ENCODE measurements around the gene CAPS2.

Gene CAPS2

DNA sequence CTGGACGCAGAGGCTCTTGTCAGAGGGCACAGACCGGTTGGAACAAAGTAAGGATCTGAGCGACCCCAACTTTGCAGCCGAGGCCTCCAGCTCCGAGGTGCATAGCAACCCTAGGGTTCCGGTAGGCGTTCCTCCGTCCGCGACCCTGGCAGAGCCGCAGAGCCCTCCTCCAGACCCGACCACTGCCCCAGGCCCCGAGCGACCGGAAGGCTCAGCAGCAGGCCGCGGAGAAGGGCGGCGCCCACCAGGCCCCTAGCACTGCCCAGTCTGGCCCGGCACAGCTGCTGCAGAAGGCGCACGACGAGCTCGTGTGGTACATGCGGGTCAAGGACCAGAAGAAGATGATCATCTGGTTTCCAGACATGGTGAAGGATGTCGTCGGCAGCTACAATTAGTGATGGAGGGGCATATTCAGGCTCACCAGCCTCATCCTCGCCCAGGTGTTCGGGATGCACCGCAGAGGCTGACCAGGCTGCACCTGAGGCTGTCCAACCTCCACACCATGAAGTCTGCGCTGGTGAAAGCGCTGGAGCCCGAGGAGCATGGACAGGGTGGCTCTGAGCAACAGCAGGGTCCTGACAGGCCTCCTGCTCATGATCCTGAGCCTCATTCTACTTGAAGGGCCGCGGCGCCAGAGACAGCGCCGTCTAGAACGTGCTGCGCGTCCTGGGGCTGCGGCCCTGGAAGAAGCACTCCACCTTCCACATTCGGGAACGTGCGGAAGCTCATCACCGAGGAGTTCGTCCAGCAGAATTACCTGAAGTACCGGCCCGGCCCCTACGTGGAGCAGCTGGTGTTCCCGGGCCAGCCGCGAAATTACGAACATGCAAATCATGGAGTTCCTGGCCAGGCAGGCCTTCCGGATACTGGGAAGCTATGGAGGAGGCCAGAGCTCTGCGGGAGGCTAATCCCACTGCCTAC is 24.5 kb downstream of the CAPS2 start:
- no peak for DNase-seq (ENCODE audit: low read depth)

DNA sequence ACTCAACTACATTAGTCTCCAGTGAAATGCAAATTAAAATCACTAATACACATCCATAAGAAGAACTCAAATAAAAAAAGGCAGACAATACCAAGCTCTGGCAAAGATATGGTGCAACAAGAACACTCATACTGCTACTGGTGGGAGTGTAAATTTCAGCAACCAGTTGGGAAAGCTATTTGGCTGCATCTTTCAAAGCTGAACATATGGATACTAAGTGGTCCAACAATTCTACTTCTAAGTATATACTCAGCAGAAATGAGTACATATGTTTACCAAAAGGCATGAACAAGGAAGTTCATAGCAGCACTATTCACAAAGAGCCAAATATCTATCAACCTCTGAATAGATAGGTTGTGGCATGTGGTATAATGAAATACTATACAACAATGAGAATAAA is 27.3 kb downstream of the CAPS2 start:
- no peak for DNase-seq (ENCODE audit: low read depth)

GRCh38 chr12:75302225-75302624 is 27.9 kb downstream of the CAPS2 start:
- DNase-seq (ENCODE audit: low read depth) = no peak

GRCh38 chr12:75294797-75295196 is 35.3 kb downstream of the CAPS2 start:
- DNase-seq (ENCODE audit: low read depth) = no peak

GRCh38 chr12:75294336-75294735 is 35.8 kb downstream of the CAPS2 start:
- DNase-seq (ENCODE audit: low read depth) = no peak

DNA sequence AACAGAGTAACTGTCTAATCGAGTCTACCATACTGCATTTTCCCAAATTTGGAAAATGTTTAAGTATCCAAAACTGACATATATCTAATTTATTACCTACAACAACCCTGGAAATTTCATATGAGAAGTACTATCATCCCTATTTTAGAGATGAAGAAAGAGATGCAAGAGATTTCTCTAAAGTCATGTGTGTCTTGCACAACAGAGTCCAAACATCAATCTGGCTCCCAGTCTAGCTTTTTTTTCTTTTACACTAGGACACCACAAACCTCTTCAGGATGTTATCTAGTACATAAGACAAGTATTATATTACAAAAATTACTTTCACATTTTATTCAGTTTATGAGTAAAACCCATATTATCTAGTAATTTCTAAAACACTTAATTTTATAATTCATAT is 39.1 kb downstream of the CAPS2 start:
- no peak for DNase-seq (ENCODE audit: low read depth)

- no peak for DNase-seq (ENCODE audit: low read depth)
Measured at GRCh38 chr12:75289753-75290152, 40.4 kb downstream of the CAPS2 start.

DNA sequence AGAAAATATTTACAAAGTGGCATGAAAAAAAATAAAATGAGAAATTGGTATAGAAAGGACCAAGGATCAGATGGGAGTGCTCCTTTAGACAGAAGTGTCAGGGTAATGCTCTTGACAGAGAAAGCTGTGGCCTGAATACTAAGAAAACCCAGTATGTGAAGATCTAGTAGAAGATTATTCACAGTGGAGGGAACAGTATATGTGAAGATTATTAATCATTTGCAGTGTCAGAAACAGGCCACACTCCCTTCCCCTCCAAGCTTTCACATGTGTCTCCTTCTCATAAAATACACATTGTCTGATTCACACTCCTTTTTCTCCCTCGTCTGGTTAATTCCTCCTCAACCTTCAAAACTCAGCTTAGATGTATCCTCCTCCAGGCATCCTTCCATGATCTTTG is 41.3 kb downstream of the CAPS2 start:
- DNase-seq (ENCODE audit: low read depth) = no peak

- no peak for DNase-seq (ENCODE audit: low read depth)
Measured at GRCh38 chr12:75275702-75276101, 54.4 kb downstream of the CAPS2 start.

GRCh38 chr12:75271576-75271975 is 58.5 kb downstream of the CAPS2 start:
- DNase-seq (ENCODE audit: low read depth) = no peak

DNA sequence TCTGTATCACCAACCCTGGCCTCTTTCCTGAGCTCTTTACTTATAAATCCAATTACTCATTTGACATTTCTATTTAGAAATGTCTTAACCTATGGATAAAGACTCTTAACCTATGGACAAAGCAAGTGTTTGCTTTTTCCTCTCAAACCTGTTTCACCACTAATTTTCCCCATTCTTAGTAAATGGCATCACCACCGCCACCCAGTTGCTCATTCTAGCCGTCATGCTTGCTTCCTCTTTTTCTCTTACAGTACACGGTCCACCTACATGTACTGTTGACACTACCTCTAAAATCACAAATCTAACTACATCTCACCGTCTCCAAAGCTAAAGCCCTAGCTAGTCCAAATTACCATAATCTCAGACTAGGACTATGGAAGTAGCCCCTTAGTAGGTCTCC is 60.0 kb downstream of the CAPS2 start:
- no peak for DNase-seq (ENCODE audit: low read depth)

DNA sequence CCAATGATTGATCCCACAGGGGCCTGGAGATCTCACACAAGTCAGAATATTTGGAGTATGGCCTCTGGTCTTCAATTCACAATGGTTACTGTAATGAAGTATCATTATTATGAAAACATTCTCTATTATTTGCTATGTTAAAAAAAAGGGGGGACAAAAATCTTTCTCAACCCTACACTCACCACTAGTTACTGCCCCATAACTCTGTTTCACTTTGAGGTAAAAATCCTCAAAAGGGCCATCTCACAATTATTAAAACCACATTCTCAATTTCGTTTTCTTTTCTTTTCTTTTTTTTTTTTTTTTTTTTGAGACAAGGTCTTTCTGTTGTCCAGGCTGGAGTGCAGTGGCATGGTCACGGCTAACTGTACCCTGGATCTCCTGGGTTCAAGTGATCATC is 60.9 kb downstream of the CAPS2 start:
- no peak for DNase-seq (ENCODE audit: low read depth)

- no peak for DNase-seq (ENCODE audit: low read depth)
Measured at GRCh38 chr12:75260316-75260715, 69.8 kb downstream of the CAPS2 start.

DNA sequence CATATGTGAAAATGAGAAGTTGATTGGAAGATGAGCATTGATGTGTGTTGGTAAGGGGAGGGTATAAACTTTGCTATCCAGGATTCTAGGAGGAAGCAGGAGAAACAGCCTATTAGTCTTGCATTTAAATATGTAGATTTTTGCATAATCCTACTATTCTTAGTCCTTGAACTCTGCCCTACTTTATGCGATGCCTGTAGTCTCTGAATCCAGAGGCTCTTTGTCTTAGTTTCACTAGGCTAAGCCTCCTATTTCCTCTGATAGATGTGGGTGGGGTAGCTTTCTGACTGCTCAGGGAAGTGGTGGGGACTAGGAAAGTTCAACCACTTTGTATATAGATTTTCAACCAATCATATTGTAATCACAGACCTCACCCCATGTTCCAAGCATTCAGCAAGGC is 71.0 kb downstream of the CAPS2 start:
- no peak for DNase-seq (ENCODE audit: low read depth)

GRCh38 chr12:75257510-75257909 is 72.6 kb downstream of the CAPS2 start:
- DNase-seq (ENCODE audit: low read depth) = no peak

DNA sequence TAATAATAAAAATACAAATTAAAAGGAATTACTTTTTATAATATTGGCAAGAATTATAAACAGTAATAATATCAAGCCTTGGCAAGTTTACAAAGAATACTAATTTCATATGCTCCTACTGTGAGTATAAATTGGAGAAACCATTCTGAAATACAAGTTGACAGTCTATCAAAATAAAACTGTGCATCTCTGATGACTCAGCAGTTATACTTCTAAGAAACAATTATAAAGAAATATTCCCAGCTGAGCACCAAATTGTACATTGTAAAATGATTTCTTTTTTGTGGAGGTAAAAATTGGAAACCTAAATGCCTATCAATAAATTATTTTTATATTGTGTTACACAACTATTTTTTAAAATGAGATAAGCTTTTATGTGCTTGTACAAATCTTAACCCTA is 85.0 kb downstream of the CAPS2 start:
- no peak for DNase-seq (ENCODE audit: low read depth)

DNA sequence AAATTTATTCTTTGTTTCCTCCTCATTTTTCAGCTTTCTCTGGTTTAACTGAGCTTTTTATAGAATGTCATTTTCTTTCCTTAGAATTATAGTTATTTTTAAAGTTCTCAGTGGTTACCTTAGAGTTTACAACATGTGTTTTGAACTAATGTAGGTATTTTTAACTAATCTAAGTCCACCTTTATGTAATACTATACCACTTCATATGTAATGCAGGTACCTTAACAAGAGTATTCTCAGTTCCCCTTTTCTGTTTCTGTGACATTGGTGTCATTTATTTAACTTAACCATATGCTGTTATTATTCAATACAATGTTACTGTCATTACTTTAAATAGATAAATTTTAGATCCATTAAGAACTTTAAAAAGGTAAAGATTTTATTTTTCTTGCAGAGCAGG is 90.1 kb downstream of the CAPS2 start:
- DNase-seq (ENCODE audit: low read depth) = no peak

DNA sequence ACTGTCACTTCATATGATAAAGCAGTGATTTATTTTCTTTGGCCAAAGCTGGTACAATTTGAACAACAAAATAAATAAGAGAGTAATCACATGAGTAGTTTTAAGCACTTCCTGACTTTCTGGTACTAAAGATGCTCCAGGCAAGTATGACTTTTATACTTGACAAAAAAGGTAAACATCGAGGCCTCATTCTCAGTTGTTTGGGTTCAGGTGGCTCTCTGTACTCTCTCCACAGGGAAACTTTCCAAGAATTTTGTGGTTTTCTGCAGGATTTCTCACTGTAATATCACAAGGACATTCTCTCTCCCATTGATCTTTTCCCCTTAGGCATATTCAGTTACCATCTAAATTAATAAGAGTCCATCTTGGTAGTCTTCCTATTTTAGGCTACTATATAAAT is 93.9 kb downstream of the CAPS2 start:
- no peak for DNase-seq (ENCODE audit: low read depth)

GRCh38 chr12:75227132-75227531 is 103.0 kb downstream of the CAPS2 start:
- DNase-seq (ENCODE audit: low read depth) = no peak

Measured in stimulated activated CD8-positive, alpha-beta memory T cell treated with anti-CD3 and anti-CD28 coated beads, Interleukin-15, amount 100 ng/mL, for 24 hours (primary cell).